Medulla oblongata (tissue), 1 donor: ENCODE measurements around the gene KCTD8.
A peak's percentile ranks its signal among the peaks of the same experiment; 100 is the strongest.
"Not testable (repeated sequence)": the region's sequence is repeated elsewhere in the genome, so short reads cannot be mapped to it uniquely, and the experiment has no call there.

Experiments
- DNase-seq: peaks from one replicate; pipeline ENCODE4 v3.0.0-alpha.2; 2015; ENCODE audit errors: extremely low spot score

The KCTD8 gene

GRCh38 chr4:44326741-44327140 lies 121.9 kb downstream of the KCTD8 start:
- no peak for DNase-seq

- DNase-seq: no peak
Observed at GRCh38 chr4:44320833-44321232, 127.8 kb downstream of the KCTD8 start.

- no peak for DNase-seq
Observed at GRCh38 chr4:44319129-44319528, 129.5 kb downstream of the KCTD8 start.

GRCh38 chr4:44313702-44314101 lies 134.9 kb downstream of the KCTD8 start:
- DNase-seq: no peak

- no peak for DNase-seq
Observed at GRCh38 chr4:44287505-44287904, 161.1 kb downstream of the KCTD8 start.

GRCh38 chr4:44279469-44279868 lies 169.1 kb downstream of the KCTD8 start:
- no peak for DNase-seq

GRCh38 chr4:44279066-44279465 lies 169.5 kb downstream of the KCTD8 start:
- no peak for DNase-seq

- peak; percentile 33 for DNase-seq
Observed at GRCh38 chr4:44257461-44257860, 191.1 kb downstream of the KCTD8 start.

GRCh38 chr4:44256414-44256813 lies 192.2 kb downstream of the KCTD8 start:
- peak; percentile 66 for DNase-seq

GRCh38 chr4:44237643-44238042 lies 211.0 kb downstream of the KCTD8 start:
- DNase-seq: no peak

GRCh38 chr4:44235897-44236296 lies 212.7 kb downstream of the KCTD8 start:
- no peak for DNase-seq

- no peak for DNase-seq
Observed at GRCh38 chr4:44232262-44232661, 216.3 kb downstream of the KCTD8 start.

- DNase-seq: no peak
Observed at GRCh38 chr4:44231006-44231405, 217.6 kb downstream of the KCTD8 start.

GRCh38 chr4:44228326-44228725 lies 220.3 kb downstream of the KCTD8 start:
- DNase-seq: no peak

GRCh38 chr4:44221407-44221806 lies 227.2 kb downstream of the KCTD8 start:
- DNase-seq: peak; percentile 16

- DNase-seq: no peak
Observed at GRCh38 chr4:44210750-44211149, 237.9 kb downstream of the KCTD8 start.

GRCh38 chr4:44196796-44197195 lies 251.8 kb downstream of the KCTD8 start:
- DNase-seq: no peak

GRCh38 chr4:44194365-44194764 lies 254.2 kb downstream of the KCTD8 start:
- no peak for DNase-seq

- DNase-seq: no peak
Observed at GRCh38 chr4:44186850-44187246, 261.8 kb downstream of the KCTD8 start.

GRCh38 chr4:44186096-44186849 lies 262.3 kb downstream of the KCTD8 start:
- DNase-seq: no peak

GRCh38 chr4:44181491-44182349 lies 266.9 kb downstream of the KCTD8 start:
- DNase-seq: not testable (repeated sequence)

GRCh38 chr4:44167766-44168165 lies 280.8 kb downstream of the KCTD8 start:
- DNase-seq: not testable (repeated sequence)

GRCh38 chr4:44165938-44166337 lies 282.7 kb downstream of the KCTD8 start:
- DNase-seq: no peak
